ENCODE results near the gene MAP2K2.
"Not testable (repeated sequence)": the region's sequence is repeated elsewhere in the genome, so short reads cannot be mapped to it uniquely, and the experiment has no call there.

The MAP2K2 gene

DNA sequence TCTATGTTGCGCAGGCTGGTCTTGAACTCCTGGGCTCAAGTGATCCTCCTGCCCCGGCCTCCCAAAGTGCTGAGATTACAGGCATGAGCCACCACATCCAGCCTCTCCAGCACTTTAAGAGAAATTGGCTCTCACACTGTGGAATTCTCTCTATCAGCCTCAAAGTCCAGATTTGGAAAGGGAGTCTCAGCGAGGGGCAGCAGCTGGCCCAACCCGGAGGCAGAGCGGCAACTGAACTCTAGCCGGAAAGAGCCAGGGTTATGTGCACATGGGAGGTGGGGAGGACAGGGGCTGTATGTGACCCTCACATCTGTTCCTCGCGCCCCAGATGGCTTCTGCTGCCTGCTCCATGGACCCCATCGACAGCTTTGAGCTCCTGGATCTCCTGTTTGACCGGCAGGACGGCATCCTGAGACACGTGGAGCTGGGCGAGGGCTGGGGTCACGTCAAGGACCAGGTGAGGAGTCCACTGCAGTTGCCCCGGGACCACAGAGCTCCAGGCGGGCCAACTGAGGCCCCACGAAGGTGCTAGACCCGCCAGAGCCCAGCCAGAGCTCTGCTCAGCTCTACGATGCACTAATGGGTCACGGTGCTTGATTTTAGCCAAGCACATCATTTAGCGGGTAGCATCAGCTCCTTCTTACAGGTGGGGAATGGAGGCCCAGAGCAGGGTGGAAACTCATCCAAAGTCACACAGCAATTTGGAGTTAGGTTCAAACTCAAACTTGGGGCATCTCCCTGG lies 30.8 kb upstream of the MAP2K2 start:
- H3K4me3 ChIP-seq (ENCODE audit: low read depth, low read length) = no peak overlapping the region
- TF ChIP-seq, protein P1, sequence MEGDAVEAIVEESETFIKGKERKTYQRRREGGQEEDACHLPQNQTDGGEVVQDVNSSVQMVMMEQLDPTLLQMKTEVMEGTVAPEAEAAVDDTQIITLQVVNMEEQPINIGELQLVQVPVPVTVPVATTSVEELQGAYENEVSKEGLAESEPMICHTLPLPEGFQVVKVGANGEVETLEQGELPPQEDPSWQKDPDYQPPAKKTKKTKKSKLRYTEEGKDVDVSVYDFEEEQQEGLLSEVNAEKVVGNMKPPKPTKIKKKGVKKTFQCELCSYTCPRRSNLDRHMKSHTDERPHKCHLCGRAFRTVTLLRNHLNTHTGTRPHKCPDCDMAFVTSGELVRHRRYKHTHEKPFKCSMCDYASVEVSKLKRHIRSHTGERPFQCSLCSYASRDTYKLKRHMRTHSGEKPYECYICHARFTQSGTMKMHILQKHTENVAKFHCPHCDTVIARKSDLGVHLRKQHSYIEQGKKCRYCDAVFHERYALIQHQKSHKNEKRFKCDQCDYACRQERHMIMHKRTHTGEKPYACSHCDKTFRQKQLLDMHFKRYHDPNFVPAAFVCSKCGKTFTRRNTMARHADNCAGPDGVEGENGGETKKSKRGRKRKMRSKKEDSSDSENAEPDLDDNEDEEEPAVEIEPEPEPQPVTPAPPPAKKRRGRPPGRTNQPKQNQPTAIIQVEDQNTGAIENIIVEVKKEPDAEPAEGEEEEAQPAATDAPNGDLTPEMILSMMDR (IDR thresholded peaks at IDR 0.05; ENCODE audit: low read depth, low read length) = no peak

DNA sequence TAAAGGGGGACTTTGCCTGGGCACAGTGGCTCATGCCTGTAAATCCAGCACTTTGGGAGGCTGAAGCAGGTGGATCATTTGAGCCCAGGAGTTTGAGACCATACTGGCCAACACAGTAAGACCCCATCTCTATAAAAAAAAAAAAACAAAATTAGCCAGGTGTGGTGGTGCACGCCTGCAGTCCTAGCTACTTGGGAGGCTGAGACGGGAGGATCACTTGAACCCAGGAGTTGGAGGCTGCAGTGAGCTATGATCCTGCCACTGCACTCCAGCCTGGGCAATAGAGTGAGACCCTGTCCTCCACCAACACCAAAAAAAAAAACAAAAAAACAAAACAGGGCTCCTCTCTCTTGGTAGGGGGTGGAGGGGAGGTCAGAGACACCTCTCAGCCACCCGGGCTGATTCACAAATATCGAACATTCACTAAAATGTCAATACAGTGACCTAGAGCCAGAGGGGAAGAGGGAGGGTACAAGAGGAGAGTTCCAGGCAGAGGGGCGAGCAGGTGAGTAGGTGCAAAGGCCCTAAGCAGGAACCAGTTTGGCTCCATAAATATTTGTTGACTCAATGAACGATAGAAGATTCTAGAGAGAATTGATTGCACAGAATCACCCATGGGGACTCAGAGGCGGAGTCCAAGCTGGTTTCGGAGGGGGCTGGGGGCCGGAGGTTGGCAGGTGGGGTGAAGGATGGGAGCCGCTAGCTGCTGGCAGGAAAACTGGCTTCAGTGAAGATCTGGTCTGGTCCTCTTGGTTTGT lies 28.5 kb upstream of the MAP2K2 start:
- TF ChIP-seq, protein P1 (IDR thresholded peaks at IDR 0.05; ENCODE audit: low read depth, low read length) = no peak
- H3K4me3 ChIP-seq (ENCODE audit: low read depth, low read length) = no peak overlapping the region

DNA sequence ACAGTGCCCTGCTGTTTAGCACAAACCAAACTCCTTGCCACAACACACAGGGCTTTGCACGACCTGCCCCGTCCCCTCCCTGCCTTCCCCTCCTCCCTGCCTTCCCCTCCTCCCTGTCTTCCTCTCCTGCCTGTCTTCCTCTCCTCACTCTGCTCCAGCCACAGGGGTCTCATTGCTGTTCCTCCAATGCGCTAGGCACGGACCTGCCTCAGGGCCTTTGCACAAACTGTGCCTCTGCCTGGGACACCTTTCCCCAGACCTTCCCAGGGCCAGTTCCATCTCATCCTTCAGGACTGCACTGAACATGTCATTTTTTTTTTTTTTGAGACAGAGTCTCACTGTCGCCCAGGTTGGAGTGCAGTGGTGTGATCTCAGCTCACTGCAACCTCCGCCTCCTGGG lies 27.7 kb upstream of the MAP2K2 start:
- TF ChIP-seq, protein P1 (IDR thresholded peaks at IDR 0.05; ENCODE audit: low read depth, low read length) = no peak
- H3K4me3 ChIP-seq (ENCODE audit: low read depth, low read length) = no peak overlapping the region

DNA sequence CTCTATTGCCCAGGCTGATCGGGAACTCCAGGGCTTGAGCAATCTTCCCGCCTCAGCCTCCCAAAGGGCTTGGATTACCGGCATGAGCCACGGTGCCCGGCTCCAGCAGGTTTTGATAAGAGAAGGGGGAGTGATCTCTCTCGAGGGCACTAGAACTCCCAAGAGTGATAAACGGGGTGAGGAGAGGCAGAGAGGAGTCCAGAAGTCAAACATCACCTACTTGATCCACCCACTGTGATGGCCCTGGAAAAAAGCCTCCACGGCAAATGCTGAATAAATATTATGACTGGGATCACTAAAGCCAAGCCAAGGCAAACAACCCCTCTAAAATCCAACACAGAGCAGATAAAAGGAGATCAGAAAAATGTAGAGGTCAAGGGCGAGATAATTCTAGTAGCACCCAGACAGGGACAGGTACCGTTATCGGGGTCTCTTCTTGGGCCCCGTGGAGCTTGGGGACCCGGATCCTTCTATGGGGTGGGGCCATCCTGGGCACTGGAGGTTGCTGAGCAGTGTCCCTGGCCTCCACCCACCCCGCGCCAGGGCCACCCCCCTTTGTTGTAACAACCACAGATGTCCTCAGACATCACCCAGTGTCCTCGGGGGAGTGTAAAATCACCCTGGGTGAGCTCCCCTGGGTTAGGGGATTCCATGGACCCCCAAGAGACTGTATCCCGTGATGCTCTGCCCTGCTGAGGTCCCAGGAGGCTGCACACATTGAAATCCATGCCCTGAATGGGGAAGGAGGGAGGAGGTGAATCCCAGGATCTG lies 25.8 kb upstream of the MAP2K2 start:
- H3K4me3 ChIP-seq (ENCODE audit: low read depth, low read length) = no peak overlapping the region
- TF ChIP-seq, protein P1 (IDR thresholded peaks at IDR 0.05; ENCODE audit: low read depth, low read length) = no peak

DNA sequence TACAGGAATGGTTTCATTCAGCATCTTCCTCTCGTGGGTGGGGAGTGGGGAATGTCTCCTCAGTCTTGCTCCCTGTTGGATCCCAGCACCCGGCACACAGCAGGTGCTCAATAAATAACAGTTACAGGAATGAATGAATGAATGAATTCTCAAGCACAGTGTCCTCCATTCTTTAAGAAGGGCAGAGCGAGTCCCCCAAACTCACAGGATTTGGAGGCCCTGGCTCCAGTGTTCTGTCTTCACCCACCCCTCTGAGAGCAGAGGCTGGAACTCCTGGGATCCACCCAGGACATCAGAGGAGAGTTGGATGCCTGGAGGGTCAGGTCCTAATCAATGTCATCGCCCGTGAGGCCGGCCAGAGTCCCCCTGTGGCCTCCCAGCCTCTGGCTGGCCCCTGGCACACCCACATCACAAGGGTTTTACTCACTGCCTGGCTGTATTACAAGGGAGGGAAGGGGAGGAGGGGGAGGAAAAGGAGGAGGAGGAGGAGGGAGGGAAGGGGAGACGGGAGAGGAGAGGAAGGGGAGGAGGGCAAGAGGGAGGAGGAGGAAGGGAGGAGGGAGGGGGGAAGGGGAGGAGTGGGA lies 20.8 kb upstream of the MAP2K2 start:
- no peak overlapping the region for H3K4me3 ChIP-seq (ENCODE audit: low read depth, low read length)
- TF ChIP-seq, protein P1 (IDR thresholded peaks at IDR 0.05; ENCODE audit: low read depth, low read length) = no peak

DNA sequence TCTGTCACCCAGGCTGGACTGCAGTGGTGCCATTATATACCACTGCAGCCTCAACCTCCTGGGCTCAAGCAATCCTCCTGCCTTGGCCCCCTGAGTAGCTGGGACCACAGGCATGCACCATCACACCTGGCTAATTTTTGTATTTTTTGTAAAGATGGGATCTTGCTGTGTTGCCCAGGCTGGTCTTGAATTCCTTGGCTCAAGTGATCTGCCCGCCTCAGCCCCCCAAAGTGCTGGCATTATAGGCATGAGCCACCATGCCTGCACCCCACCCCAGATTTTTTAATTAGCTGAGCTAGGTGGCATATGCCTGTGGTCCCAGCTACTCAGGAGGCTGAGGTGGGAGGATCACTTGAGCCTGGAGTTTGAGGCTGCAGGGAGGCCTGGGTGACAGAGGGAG lies 19.0 kb upstream of the MAP2K2 start:
- not testable (repeated sequence) for H3K4me3 ChIP-seq (ENCODE audit: low read depth, low read length)

DNA sequence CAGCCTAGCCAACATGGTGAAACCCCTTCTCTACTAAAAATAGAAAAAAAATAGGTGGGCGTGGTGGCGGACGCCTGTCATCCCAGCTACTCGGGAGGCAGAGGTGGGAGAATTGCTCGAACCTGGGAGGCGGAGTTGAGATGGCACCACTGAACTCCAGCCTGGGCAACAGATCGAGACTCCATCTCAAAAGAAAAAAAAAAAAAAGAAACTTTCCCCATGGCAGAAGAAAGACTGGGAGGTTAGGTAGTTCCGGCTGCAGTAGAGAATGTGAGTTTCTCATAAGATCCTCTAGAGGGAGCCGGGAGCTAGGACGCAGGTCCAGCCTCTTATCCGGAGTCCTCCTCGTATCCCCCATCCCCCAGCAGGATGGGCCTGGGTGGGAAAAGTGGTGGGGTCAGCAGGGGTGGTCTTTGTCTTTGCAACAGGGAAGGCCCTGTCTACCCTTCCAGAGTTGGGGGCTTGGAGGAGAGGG lies 16.4 kb upstream of the MAP2K2 start:
- TF ChIP-seq, protein P1 (IDR thresholded peaks at IDR 0.05; ENCODE audit: low read depth, low read length) = peak; percentile 79
- H3K4me3 ChIP-seq (ENCODE audit: low read depth, low read length) = no peak overlapping the region

All from WI38 (cell line).